OCI-LY7 (cell line): ENCODE data around the gene TXNDC15. TPM values are rescaled to one million over a fixed set of nuclear protein-coding genes. Genes with fewer than 3 reads are reported as not detected.

Experiments used
- BruUV-seq: library from RNA; stranded (reverse); fragments of 400-500 nt; replicated peaks from 2 replicates; lab custom pipeline; 2021; lab: Mats Ljungman, UMichigan
- CTCF ChIA-PET: fragments of 300-600 bp; sonication (Branson Sonifier 250); formaldehyde crosslinking; loops from one replicate; lab custom pipeline; 2022; ENCODE audit warnings: antibody characterized with exemption; ENCODE audit not compliant: unreplicated experiment; lab: Charles Lee
- POLR2A ChIA-PET: fragments of 300-600 bp; sonication (Branson Sonifier 250); formaldehyde crosslinking; loops from one replicate; lab custom pipeline; 2022; ENCODE audit warnings: antibody characterized with exemption; lab: Charles Lee
- DNase-seq: peaks from one replicate; pipeline ENCODE4 v3.0.0-alpha.2; 2015; ENCODE audit warnings: low spot score
- H2AFZ ChIP-seq: fragments of 200-600 bp; sonication (generic), shearing (Covaris generic); 2 replicates; pipeline ENCODE4 v1.6.1; 2014; ENCODE audit warnings: mild to moderate bottlenecking, antibody characterized with exemption, low read length, moderate library complexity
- H3K27ac ChIP-seq: fragments of 200-600 bp; sonication (generic); 2 replicates; pipeline ENCODE4 v1.5.1; 2014; ENCODE audit warnings: mixed run types, low read depth, mild to moderate bottlenecking, moderate library complexity, low read length, inconsistent platforms; ENCODE audit not compliant: poor library complexity, severe bottlenecking
- H3K36me3 ChIP-seq: fragments of 200-600 bp; sonication (generic); 2 replicates; pipeline ENCODE4 v1.6.1; 2014; ENCODE audit warnings: mild to moderate bottlenecking, antibody characterized with exemption, low read length, moderate library complexity, mixed read lengths; ENCODE audit not compliant: insufficient read depth
- H3K4me1 ChIP-seq: fragments of 200-600 bp; sonication (generic); 2 replicates; pipeline ENCODE4 v1.5.1; 2014; ENCODE audit warnings: mild to moderate bottlenecking, low read length; ENCODE audit not compliant: insufficient read depth, poor library complexity, severe bottlenecking
- H3K4me2 ChIP-seq: fragments of 200-600 bp; sonication (generic); 2 replicates; pipeline ENCODE4 v1.6.1; 2014; ENCODE audit warnings: mild to moderate bottlenecking, low read length
- H3K4me3 ChIP-seq: fragments of 200-600 bp; sonication (generic); 2 replicates; pipeline ENCODE4 v1.5.1; 2014; ENCODE audit warnings: mild to moderate bottlenecking, low read depth, low read length; ENCODE audit not compliant: poor library complexity, severe bottlenecking
- H3K79me2 ChIP-seq: fragments of 200-600 bp; sonication (generic); 2 replicates; pipeline ENCODE4 v1.6.1; 2016; ENCODE audit warnings: low read depth, mild to moderate bottlenecking, low read length, moderate library complexity, mixed read lengths; ENCODE audit not compliant: insufficient read depth
- H3K9me2 ChIP-seq: fragments of 200-600 bp; sonication (generic); 2 replicates; pipeline ENCODE4 v1.6.1; 2016; ENCODE audit warnings: mild to moderate bottlenecking, low read length, mixed read lengths; ENCODE audit not compliant: insufficient read depth
- H3K9me3 ChIP-seq: fragments of 200-600 bp; sonication (generic); 2 replicates; pipeline ENCODE4 v1.6.1; 2014; ENCODE audit warnings: mild to moderate bottlenecking, mixed run types, low read length, mixed read lengths
- H4K20me1 ChIP-seq: fragments of 200-600 bp; sonication (generic); 2 replicates; pipeline ENCODE4 v1.6.1; 2014; ENCODE audit warnings: mild to moderate bottlenecking, antibody characterized with exemption, low read length, moderate library complexity, mixed read lengths; ENCODE audit not compliant: insufficient read depth
- EZH2phosphoT487 ChIP-seq: fragments of 200-600 bp; sonication (generic); IDR thresholded peaks from 2 replicates; pipeline ENCODE4 v1.6.1; 2018; ENCODE audit warnings: low read depth, borderline replicate concordance, mild to moderate bottlenecking, mixed run types, antibody characterized with exemption, low read length, moderate library complexity, mixed read lengths
- intact Hi-C: fragments of 100-400 bp; cut with micrococcal nuclease; formaldehyde crosslinking; loops from one replicate; pipeline ENCODE4 v1.10.0; 2022; ENCODE audit not compliant: unreplicated experiment
- total RNA-seq, 2 experiments: library from RNA; depleted of rRNA in 1 of 2; stranded (reverse); fragments of >200 nt in 1 of 2; shearing (Covaris generic) in 1 of 2; gene quantifications; 2 replicates each; pipeline ENCODE4 v1.2.3, GENCODE V29; 2014 to 2022
- TF ChIP-seq, protein P1 (sequence below): fragments of 200-600 bp; sonication (generic); conservative IDR thresholded peaks from 2 replicates; pipeline ENCODE4 v1.5.1; 2014; ENCODE audit warnings: mild to moderate bottlenecking, antibody characterized with exemption, low read length, moderate library complexity, mixed read lengths

The TXNDC15 gene
- total RNA-seq, 2 experiments from 2014 or later: 20.6 to 31.1 TPM

DNA sequence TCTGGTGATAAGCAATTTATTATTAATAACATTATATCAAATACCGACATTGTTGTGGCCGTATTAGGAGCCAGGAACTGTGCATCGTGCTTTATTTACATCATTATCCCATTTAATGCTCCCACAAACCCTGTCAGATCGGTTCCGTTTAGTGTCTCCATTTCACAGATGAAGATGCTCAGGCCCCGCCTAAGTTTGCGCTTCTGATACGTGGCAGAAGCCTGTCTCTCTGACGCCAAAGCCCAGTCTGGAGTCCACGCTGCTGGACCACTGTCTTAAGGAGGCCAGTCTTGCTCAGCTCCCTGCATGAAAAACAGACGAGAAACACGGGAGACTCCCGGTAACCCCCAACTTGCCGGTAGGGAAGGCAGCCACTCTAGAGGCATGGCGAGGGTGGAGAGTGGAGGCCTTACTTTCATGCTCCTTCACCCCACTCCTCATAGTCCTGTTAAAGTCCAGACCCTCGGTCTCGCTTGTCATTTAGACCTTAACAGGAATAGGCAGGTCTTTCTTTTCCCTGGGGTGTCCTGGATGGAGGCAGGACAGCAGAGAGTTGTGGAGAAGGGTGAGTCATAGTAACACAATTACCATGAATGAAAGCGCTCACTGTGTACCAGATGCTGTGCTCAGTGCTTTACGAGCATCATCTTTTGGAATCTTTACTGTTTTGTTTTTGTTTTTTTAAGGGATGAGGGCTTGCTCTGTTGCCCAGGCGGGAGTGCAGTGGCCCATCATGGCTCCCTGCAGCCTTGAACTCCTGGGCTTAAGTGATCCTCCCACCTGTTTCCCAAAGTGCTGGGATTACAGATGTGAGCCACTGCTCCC is 872 bp downstream of the TXNDC15 start:
- peaks cover 18% of the 10 kb centered on the region; the same call in 1 of the 2 replicates for H3K79me2 ChIP-seq
- no peaks in the 10 kb centered on the region for H3K36me3 ChIP-seq
- CTCF ChIA-PET: no interaction called here
- TF ChIP-seq, protein P1, sequence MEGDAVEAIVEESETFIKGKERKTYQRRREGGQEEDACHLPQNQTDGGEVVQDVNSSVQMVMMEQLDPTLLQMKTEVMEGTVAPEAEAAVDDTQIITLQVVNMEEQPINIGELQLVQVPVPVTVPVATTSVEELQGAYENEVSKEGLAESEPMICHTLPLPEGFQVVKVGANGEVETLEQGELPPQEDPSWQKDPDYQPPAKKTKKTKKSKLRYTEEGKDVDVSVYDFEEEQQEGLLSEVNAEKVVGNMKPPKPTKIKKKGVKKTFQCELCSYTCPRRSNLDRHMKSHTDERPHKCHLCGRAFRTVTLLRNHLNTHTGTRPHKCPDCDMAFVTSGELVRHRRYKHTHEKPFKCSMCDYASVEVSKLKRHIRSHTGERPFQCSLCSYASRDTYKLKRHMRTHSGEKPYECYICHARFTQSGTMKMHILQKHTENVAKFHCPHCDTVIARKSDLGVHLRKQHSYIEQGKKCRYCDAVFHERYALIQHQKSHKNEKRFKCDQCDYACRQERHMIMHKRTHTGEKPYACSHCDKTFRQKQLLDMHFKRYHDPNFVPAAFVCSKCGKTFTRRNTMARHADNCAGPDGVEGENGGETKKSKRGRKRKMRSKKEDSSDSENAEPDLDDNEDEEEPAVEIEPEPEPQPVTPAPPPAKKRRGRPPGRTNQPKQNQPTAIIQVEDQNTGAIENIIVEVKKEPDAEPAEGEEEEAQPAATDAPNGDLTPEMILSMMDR: no peak
- TF ChIP-seq EZH2phosphoT487: no peak
- peak overlapping the region; percentile 78 for H3K4me3 ChIP-seq
- peak overlapping the region; percentile 54 for H3K27ac ChIP-seq
- peaks cover 38% of the 10 kb centered on the region for H3K4me1 ChIP-seq
- H3K9me3 ChIP-seq: no peaks in the 10 kb centered on the region
- H2AFZ ChIP-seq: peak overlapping the region; percentile 99
- DNase-seq: peak; percentile 29
- POLR2A ChIA-PET: interaction anchor here (1.1 to 1.7 kb wide), 2 partner anchors 10 to 12 kb away, joined by 3 to 7 read pairs; no protein-coding TSS in a partner anchor
- no peaks in the 10 kb centered on the region for H3K9me2 ChIP-seq
- H4K20me1 ChIP-seq: no peaks in the 10 kb centered on the region
- intact Hi-C loops: no loop called here
- no TSS peak for BruUV-seq
- H3K4me2 ChIP-seq: peak overlapping the region; percentile 85

DNA sequence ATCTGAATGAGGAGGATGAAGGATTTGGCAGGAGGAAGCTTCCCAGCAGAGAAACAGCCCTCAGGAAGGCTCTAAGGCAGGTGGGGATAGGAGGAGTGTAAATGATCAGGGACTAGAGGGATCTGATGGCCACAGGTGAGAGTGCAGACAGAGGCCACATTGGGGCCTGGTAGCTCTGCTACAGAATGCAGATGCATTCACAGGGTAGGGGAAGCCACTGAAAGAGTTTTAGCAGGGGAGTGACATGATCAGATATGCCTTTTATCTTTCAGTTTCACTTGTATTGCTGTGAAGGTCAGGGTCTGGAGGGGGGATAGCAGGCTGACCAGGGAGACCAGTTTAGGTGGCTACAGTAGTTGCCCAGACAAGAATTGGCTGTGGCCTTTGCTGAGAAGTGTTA is 3.0 kb downstream of the TXNDC15 start:
- Histone ChIP-seq H3K9me3 (no peaks in the 10 kb centered on the region), H2AFZ (no peak overlapping the region), H3K4me3 (no peak overlapping the region), H3K36me3 (no peaks in the 10 kb centered on the region), H3K4me2 (peak overlapping the region; percentile 85; the same call in 1 of the 2 replicates), H3K27ac (no peak overlapping the region), H3K9me2 (no peaks in the 10 kb centered on the region), H3K4me1 (peaks cover 38% of the 10 kb centered on the region), H4K20me1 (no peaks in the 10 kb centered on the region), H3K79me2 (peaks cover 27% of the 10 kb centered on the region; the same call in 1 of the 2 replicates)
- DNase-seq: peak; percentile 24
- no peak for TF ChIP-seq EZH2phosphoT487
- TF ChIP-seq, protein P1: no peak
- intact Hi-C loops: no loop called here
- POLR2A ChIA-PET: interaction anchor here (0.8 to 1.1 kb wide), 2 partner anchors 15 to 25 kb away, joined by 3 to 6 read pairs; no protein-coding TSS in a partner anchor
- CTCF ChIA-PET: interaction anchor here (0.9 kb wide), 1 partner anchor 25 kb away, joined by 3 read pairs; no protein-coding TSS in a partner anchor
- BruUV-seq: no TSS peak
